ENCODE results near the gene PTPRN2. TPM values are rescaled to one million over a fixed set of nuclear protein-coding genes. Genes with fewer than 3 reads are reported as not detected.
A peak's percentile ranks its signal among the peaks of the same experiment; 100 is the strongest.

The PTPRN2 gene
- total and polyA plus RNA-seq, 5 experiments from 2014 or later: 0.69 to 1.5 (median 0.99) TPM

DNA sequence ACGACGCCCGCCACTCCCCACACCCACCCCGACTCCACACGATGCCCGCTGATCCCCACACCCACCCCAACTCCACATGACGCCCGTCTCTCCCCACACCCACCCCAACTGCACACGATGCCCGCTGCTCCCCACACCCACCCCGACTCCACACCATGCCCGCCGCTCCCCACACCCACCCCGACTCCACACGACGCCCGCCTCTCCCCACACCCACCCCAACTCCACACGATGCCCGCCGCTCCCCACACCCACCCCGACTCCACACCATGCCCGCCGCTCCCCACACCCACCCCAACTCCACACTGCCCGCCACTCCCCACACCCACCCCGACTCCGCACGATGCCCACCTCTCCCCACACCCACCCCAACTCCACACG is 933.8 kb downstream of the PTPRN2 start:
- peaks cover 3 to 5% (median 4%) of the 10 kb centered on the region in 4 donors for H3K4me1 Mint-ChIP-seq
- POLR2A ChIA-PET: no interaction called here
- no peak overlapping the region for H3K4me3 Mint-ChIP-seq
- DNase-seq (no peak), ATAC-seq (no peak)
- H3K27me3 Mint-ChIP-seq: no peaks in the 10 kb centered on the region
- H3K36me3 Mint-ChIP-seq: no peaks in the 10 kb centered on the region
- H3K9me3 Mint-ChIP-seq: no peaks in the 10 kb centered on the region
- H3K27ac Mint-ChIP-seq: no peak overlapping the region

DNA sequence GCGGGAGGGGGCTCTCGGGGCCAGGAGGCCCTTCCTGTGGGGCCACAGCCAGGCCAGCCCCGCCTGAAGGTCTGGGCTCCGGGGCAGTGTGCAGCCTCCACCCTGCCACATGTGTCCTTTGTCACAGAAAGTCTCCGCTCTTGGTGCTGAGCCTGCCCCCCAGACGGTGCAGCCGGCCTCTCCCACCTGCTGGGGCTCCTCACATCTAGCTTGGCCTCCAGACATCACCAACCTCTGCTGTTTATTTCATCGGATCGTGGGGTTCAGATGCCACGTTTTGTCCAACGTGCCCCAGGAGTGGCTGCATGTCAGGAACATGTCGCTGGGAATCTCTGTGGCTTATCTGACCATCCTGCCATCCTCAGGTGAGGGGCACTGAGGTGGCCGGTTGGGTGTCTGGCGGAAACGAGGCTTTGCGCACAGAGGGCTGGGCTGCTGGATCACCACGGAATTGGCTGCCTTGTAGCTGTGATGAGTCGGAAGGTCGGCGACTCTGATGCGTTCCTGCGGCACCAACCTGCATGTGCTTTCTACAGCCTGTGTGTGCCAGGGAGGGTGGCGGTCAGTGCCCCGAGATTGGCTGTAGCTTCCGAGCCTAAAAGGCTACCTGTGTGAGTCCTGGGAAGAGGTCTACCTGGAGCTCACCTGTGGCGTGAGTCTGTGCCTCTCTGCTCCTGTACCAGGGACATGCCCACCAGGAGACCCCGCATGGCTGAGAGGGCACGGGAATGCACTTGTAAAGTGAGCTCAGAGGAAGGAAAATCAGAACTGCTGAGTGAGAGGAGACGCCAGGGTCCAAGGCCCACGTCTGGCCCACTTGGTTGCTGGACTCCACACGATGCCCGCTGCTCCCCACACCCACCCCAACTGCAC is 934.4 kb downstream of the PTPRN2 start:
- H3K9me3 Mint-ChIP-seq: no peaks in the 10 kb centered on the region
- no peaks in the 10 kb centered on the region for H3K27me3 Mint-ChIP-seq
- POLR2A ChIA-PET: no interaction called here
- peaks cover 0 to 3% (median 0%) of the 10 kb centered on the region in 4 donors for H3K4me1 Mint-ChIP-seq
- no peaks in the 10 kb centered on the region for H3K36me3 Mint-ChIP-seq
- no peak overlapping the region for H3K27ac Mint-ChIP-seq
- ATAC-seq: no peak
- no peak overlapping the region for H3K4me3 Mint-ChIP-seq
- DNase-seq: no peak

DNA sequence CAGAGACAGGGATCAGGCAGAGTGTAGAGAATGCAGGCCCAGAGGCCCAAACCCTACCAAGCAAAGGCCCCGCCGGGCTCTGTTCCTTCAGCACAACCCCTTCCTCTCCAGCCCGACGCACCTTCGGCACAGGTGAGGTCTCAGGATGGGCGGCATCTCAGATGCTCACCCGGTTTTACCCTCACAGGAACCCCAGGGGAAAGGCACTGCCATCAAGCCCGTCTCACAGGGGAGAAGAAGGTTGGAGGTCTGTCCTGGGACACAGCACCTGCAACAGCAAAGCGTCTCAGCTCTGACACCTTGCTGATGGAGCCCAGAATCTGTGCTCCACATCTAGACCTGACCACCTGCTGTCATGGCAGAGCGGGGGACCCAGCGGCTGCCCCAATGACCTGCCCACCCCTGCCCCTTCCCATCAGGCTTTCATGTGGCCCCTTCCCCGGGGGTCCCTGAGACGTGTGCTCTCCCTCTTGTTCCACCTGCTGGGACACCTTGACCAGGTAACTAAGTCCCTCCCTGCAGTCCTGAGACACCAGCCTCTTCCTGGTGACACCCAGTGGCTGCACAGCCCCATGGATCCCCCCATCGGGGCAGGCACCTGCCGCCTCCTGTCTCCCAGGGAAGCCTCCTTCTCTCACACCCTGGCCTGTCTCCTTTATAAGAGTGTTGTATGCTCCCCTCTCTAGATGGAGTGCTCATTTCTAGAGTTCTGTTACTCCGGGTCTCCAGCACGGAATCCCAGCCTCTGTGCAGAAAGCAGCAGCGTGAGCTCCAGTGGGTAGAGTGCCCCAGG is 935.3 kb downstream of the PTPRN2 start:
- DNase-seq (no peak), ATAC-seq (no peak)
- H3K27me3 Mint-ChIP-seq: no peaks in the 10 kb centered on the region
- H3K9me3 Mint-ChIP-seq: no peaks in the 10 kb centered on the region
- H3K27ac Mint-ChIP-seq: no peak overlapping the region
- no peaks in the 10 kb centered on the region for H3K36me3 Mint-ChIP-seq
- POLR2A ChIA-PET: no interaction called here
- H3K4me3 Mint-ChIP-seq: no peak overlapping the region
- H3K4me1 Mint-ChIP-seq: peaks cover 0 to 3% (median 0%) of the 10 kb centered on the region in 4 donors

DNA sequence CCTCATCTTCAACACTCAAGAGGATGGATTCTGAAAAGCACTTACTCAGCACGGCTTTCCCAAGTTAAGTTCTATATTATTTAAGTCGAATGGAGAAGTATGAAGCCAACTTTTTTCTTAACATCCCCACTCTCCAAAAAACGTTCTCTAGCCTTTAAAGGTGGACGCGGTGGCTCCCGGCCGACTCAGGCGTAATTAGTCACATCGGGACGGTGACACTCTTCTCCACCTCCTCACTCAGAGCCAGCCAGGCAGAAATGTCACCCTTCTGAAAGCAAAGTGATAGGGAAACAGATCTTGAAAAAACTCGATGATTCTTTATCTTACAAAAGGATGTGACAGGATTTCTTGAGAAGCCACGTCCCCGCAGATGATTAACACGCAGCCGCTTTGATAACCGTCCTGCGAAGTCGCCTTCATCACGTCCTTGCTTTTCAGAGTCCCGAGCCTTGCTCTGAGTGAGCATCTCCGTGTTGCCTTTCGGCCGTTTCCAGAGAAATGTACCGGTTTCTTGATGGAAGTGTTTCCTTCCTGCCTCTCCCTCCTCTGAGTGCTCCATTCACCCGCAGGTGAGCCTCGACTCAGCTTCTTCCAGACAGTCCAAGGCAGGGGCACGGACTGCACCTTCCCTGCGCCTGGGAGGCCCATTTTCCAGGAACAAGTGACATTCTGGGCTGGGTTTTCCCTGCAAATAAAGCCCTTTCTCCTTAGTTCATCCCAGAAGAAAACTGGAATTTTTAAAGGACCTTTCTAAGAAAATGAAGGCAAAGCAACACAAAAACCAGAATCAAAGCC is 936.1 kb downstream of the PTPRN2 start:
- ATAC-seq (no peak), DNase-seq (no peak)
- POLR2A ChIA-PET: no interaction called here
- Mint-ChIP-seq H3K36me3 (no peaks in the 10 kb centered on the region), H3K27me3 (no peaks in the 10 kb centered on the region), H3K9me3 (no peaks in the 10 kb centered on the region), H3K27ac (no peak overlapping the region), H3K4me1 (peaks cover 0 to 3% (median 0%) of the 10 kb centered on the region in 4 donors), H3K4me3 (no peak overlapping the region)

DNA sequence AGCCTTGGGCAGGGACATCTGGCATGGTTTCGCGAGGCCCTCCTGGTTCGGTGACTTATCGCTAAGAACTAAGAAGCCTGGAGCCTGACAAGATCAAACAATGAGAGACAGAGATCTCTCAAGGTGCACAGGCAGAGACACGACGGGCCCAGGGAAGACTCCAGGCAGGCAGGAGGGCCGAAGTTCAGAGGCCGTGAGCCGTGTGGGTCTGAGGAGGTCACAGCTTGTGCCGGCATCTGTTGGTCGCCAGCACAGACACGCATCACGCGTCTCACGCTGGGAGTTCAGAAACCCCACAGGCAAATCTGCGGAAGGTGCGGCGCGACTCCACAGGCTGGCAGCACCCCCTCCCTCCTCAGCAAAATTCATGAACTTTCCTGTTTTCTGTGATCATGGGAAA is 936.8 kb downstream of the PTPRN2 start:
- Mint-ChIP-seq H3K4me3 (no peak overlapping the region), H3K36me3 (no peaks in the 10 kb centered on the region), H3K9me3 (no peaks in the 10 kb centered on the region), H3K27ac (no peak overlapping the region), H3K4me1 (peaks cover 0 to 2% (median 0%) of the 10 kb centered on the region in 4 donors), H3K27me3 (no peaks in the 10 kb centered on the region)
- POLR2A ChIA-PET: no interaction called here
- ATAC-seq: no peak
- no peak for DNase-seq

DNA sequence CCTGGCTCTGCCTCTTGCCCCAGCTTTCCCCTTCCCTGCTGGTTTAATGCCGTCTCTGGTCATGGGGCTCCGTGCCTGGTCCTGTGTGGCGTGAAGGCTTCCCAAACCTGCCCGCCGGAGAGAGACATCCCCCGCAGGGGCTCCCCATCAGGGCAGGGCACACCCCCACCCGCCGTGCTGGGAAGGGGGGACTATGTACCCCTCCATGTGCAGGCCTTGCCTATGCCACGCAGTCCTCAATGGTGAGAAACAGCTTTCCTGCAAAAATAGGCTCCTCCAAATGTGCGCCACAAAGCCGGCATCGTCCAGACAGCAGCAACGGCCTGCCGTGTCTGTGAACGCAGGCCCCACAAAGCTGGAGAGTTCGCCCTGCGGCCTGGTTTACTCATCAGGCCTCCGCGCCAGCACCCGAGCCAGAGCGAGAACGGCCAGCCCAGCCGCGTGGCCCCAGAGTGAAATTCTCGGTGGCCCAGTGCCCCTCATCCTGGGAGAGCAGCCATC is 937.4 kb downstream of the PTPRN2 start:
- ATAC-seq (no peak), DNase-seq (no peak)
- no peaks in the 10 kb centered on the region for H3K27me3 Mint-ChIP-seq
- H3K9me3 Mint-ChIP-seq: no peaks in the 10 kb centered on the region
- no peak overlapping the region for H3K4me3 Mint-ChIP-seq
- peaks cover 0 to 2% (median 0%) of the 10 kb centered on the region in 4 donors for H3K4me1 Mint-ChIP-seq
- H3K36me3 Mint-ChIP-seq: no peaks in the 10 kb centered on the region
- H3K27ac Mint-ChIP-seq: no peak overlapping the region
- POLR2A ChIA-PET: no interaction called here

DNA sequence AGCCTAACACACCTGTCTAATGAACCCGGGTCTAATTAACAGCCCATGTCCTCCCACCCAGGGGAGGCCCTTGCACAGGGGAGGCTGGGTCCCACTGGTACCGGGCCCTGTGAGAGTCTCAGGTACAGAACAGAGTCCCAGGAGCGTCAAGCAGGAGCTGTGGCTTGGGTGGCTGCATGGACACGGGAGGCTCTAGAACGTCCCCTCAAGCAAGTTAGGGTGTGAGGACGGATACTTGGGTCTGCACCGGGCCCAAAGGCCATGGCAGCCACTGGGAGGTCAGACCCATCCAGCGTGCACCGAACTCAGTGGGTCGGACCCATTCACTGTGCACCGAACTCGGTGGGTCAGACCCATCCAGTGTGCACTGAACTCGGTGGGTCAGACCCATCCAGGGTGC is 941.1 kb downstream of the PTPRN2 start:
- Mint-ChIP-seq H3K27ac (no peak overlapping the region), H3K4me3 (no peak overlapping the region), H3K4me1 (peaks cover 0 to 3% (median 2%) of the 10 kb centered on the region in 4 donors), H3K9me3 (peaks cover 0 to 2% (median 0%) of the 10 kb centered on the region in 9 donors), H3K27me3 (no peaks in the 10 kb centered on the region), H3K36me3 (no peaks in the 10 kb centered on the region)
- no peak for ATAC-seq
- POLR2A ChIA-PET: no interaction called here
- no peak for DNase-seq

DNA sequence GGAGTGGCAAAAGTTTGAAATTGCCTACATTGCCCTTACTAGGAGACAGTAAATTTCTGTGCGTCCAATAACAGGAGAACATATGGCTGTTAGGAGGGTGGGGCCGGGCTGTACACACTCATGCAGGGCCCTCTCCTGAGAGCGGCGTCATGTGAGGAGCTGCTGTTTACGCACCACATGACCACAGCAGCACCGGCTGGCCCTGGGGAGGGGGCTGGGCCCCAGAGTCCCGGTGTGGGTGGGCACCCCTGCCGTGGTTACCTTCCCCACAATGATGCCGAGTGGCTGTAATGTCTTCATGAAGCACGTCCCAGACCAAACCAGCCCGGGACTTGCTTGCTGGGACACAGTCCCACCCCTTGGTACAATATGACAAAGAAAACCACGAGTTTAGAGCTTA is 942.1 kb downstream of the PTPRN2 start:
- peaks cover 0 to 4% (median 2%) of the 10 kb centered on the region in 9 donors for H3K9me3 Mint-ChIP-seq
- peaks cover 0 to 2% (median 0%) of the 10 kb centered on the region in 5 donors for H3K27me3 Mint-ChIP-seq
- POLR2A ChIA-PET: no interaction called here
- no peak for DNase-seq
- no peak overlapping the region for H3K27ac Mint-ChIP-seq
- ATAC-seq: no peak
- H3K36me3 Mint-ChIP-seq: peaks cover 0 to 2% (median 2%) of the 10 kb centered on the region in 3 donors
- H3K4me3 Mint-ChIP-seq: no peak overlapping the region
- H3K4me1 Mint-ChIP-seq: peaks cover 0 to 3% (median 2%) of the 10 kb centered on the region in 4 donors

DNA sequence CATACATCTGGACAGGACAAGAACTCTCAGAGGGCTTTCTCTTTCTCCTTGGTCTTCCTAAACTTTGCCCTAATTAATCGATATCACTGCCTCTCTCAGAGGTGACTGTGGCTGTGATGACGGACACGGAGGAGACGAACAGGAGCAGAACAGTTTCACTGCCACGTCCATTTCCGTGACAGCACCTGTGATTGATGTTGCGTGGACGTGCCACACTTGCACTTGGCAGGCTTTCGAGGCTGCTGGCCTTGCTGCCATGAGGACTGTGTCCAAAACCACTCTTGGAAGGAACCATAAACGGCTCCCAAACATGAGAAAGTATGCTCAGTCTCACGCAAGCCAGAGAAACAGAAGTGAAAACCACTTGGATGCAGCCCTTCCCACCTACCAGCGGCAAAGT is 942.7 kb downstream of the PTPRN2 start:
- ATAC-seq (no peak), DNase-seq (no peak)
- Mint-ChIP-seq H3K27me3 (peaks cover 0 to 3% (median under 1%) of the 10 kb centered on the region in 5 donors), H3K36me3 (peaks cover 0 to 8% (median 7%) of the 10 kb centered on the region in 3 donors), H3K4me1 (peaks cover 0 to 5% (median 2%) of the 10 kb centered on the region in 4 donors), H3K27ac (no peak overlapping the region), H3K4me3 (no peak overlapping the region), H3K9me3 (peaks cover 0 to 10% (median 7%) of the 10 kb centered on the region in 9 donors)
- POLR2A ChIA-PET: no interaction called here

DNA sequence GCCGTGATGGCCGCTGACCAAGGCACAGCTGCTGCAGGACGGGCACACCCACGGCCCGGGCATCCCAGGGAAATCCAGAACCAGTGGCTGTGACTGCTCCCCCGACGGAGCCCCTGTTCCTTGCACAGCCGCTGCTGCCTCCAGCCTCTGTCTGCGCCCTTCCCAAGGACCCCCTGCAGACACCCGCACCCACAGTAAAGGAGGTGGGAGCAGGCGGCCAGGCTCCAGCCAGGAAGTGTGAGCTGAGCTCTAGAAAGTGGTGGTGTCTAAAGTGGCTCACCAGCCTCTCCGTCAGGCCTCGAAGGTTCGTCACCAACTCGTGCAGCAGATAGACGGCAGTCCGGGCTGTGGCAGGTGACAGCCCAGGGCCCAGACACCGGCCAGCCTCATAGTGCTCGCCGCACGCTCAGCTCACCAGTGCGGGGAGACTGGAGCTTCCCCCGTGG is 944.1 kb downstream of the PTPRN2 start:
- H3K9me3 Mint-ChIP-seq: peaks cover 0 to 15% (median 8%) of the 10 kb centered on the region in 9 donors
- H3K27ac Mint-ChIP-seq: no peak overlapping the region
- peaks cover 0 to 17% (median 9%) of the 10 kb centered on the region in 3 donors for H3K36me3 Mint-ChIP-seq
- no peak for ATAC-seq
- peaks cover 0 to 5% (median 2%) of the 10 kb centered on the region in 4 donors for H3K4me1 Mint-ChIP-seq
- POLR2A ChIA-PET: no interaction called here
- no peak overlapping the region for H3K4me3 Mint-ChIP-seq
- H3K27me3 Mint-ChIP-seq: peaks cover 0 to 11% (median 2%) of the 10 kb centered on the region in 5 donors
- no peak for DNase-seq

DNA sequence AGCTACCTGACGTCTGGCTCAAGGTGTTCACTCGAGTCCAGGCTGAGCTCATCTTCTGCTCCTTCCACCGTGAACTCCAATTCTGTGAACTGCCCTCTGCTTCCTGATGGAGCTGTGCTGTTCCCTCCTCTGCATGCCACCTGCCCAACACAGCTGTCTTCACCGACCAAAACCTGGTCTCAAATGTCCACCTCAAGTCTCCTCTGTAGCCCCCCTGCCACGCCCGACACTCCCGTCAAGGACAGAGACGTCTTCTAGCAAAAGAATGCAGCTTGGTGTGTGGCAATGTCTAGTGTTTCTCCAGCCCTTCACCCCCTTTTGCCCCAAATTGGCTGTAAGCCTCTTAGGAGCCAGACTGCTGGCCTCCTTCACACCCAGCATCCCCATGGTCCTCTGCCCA is 945.8 kb downstream of the PTPRN2 start:
- H3K4me1 Mint-ChIP-seq: peaks cover 0 to 5% (median 2%) of the 10 kb centered on the region in 4 donors
- POLR2A ChIA-PET: no interaction called here
- peak overlapping the region in 1 of 10 donors; percentile 43 for H3K27ac Mint-ChIP-seq
- no peak for DNase-seq
- H3K36me3 Mint-ChIP-seq: peaks cover 0 to 17% (median 9%) of the 10 kb centered on the region in 3 donors
- H3K4me3 Mint-ChIP-seq: no peak overlapping the region
- no peak for ATAC-seq
- peaks cover 0 to 15% (median 8%) of the 10 kb centered on the region in 9 donors for H3K9me3 Mint-ChIP-seq
- peaks cover 2 to 11% (median 5%) of the 10 kb centered on the region in 5 donors for H3K27me3 Mint-ChIP-seq

DNA sequence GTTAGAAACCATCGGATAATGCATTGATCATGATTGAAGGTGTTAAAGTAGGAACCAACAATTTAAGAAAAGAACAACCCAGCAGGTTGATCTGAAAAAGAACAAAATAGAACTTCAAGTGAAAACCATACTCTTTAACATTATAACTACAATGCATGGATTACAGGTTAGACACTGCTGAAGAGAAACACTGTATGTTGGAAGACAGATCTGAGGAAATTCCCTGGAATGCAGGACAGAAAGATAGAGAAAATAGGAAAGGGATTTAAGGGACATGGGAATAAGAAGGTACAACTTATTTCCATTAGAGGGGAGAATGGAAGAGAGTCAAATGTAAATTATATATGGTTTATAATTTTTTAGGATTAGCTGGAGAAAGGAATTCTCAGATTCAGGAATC is 947.5 kb downstream of the PTPRN2 start:
- POLR2A ChIA-PET: no interaction called here
- Mint-ChIP-seq H3K4me1 (peaks cover 0 to 5% (median 2%) of the 10 kb centered on the region in 4 donors), H3K9me3 (peaks cover 0 to 15% (median 8%) of the 10 kb centered on the region in 9 donors), H3K27ac (no peak overlapping the region), H3K4me3 (no peak overlapping the region), H3K27me3 (peaks cover 5 to 11% (median 10%) of the 10 kb centered on the region in 5 donors), H3K36me3 (peaks cover 0 to 17% (median 9%) of the 10 kb centered on the region in 3 donors)
- no peak for ATAC-seq
- no peak for DNase-seq

Measured in naive thymus-derived CD8-positive, alpha-beta T cell (primary cell).